Esophagus muscularis mucosa (tissue), 3 donors: Measurements from ENCODE around the gene NKPD1.

ENCODE experiments used
- POLR2A ChIP-seq: fragments of 450-650 bp; IDR thresholded peaks from one replicate; pipeline ENCODE4 v1.6.1; 2017; ENCODE audit warnings: antibody characterized with exemption, moderate library complexity, mild to moderate bottlenecking, low read depth
- TF ChIP-seq, protein P1 (sequence below), 3 experiments: fragments of 200-600 bp in 2 of 3; fragments of 450-650 bp in 1 of 3; sonication (generic) in 2 of 3; IDR thresholded peaks; one replicate each; pipeline ENCODE4 v1.5.1; 2017 to 2019; ENCODE audit warnings: antibody characterized with exemption in 3 of 3, mild to moderate bottlenecking in 2 of 3, moderate library complexity in 1 of 3

DNA sequence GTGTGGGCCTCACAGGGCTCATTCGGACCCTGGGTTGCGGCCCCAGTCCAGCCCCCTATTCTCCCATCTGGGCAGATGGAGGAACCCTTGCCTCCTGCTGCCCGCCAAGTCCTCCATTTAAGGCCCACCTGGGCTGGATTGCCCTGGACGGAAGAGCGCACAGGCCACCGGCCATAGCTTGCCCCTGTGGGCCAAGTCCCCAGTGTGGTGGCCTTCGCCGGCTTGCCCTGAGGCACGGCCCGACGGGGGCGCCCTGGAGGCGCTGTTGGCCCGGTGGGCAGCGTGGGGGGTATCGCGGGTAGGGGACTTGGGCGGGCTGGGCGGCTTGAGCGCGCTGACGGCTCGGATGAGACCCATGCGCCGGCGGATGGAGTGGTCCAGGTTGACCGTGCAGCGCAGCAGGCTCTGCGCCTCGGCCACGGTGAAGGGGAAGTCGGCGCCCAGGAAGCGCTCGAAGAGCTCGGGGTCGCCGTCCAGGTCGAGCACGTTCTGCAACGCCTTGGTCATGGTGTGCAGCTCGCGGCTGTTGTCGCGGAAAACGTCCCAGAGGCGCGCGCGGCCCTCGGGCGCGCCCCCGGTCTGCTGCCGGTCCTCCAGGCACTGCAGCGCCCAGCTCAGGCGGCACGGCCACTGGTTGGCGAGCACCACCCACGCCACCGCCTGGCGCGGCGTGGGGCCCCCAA lies 8.8 kb downstream of the NKPD1 start:
- no peak for TF ChIP-seq POLR2A
- TF ChIP-seq, protein P1, sequence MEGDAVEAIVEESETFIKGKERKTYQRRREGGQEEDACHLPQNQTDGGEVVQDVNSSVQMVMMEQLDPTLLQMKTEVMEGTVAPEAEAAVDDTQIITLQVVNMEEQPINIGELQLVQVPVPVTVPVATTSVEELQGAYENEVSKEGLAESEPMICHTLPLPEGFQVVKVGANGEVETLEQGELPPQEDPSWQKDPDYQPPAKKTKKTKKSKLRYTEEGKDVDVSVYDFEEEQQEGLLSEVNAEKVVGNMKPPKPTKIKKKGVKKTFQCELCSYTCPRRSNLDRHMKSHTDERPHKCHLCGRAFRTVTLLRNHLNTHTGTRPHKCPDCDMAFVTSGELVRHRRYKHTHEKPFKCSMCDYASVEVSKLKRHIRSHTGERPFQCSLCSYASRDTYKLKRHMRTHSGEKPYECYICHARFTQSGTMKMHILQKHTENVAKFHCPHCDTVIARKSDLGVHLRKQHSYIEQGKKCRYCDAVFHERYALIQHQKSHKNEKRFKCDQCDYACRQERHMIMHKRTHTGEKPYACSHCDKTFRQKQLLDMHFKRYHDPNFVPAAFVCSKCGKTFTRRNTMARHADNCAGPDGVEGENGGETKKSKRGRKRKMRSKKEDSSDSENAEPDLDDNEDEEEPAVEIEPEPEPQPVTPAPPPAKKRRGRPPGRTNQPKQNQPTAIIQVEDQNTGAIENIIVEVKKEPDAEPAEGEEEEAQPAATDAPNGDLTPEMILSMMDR (IDR thresholded peaks at IDR 0.05) = no peak
